Right lung (tissue), 5 donors: Measurements from ENCODE around the gene FKBP10. TPM values are rescaled to one million over a fixed set of nuclear protein-coding genes. Genes with fewer than 3 reads are reported as not detected.

ENCODE experiments used
- DNase-seq, 2 donors: peaks; one replicate each; pipeline ENCODE4 v3.0.0-alpha.2; 2013
- polyA plus RNA-seq, 5 donors: library from polyadenylated mRNA; unstranded; fragments of 120-200 nt; gene quantifications; one replicate each; pipeline versions ENCODE4 v1.2.1 to v1.2.3, GENCODE V29; 2013; ENCODE audit warnings: inconsistent platforms in 1 of 5, low replicate concordance in 1 of 5; ENCODE audit not compliant: insufficient read length in 5 of 5, insufficient read depth in 1 of 5

Gene FKBP10
- polyA plus RNA-seq, 5 donors = 108 to 162 (median 140) TPM

- DNase-seq = peak; percentile 88 to 89
Observed at GRCh38 chr17:41777574-41778188, 35.1 kb upstream of the FKBP10 start.

- DNase-seq = no peak
Observed at GRCh38 chr17:41779954-41780353, 32.9 kb upstream of the FKBP10 start.

GRCh38 chr17:41781404-41782110 lies 31.2 kb upstream of the FKBP10 start:
- no peak for DNase-seq

- DNase-seq = no peak
Observed at GRCh38 chr17:41782142-41782541, 30.7 kb upstream of the FKBP10 start.

- DNase-seq = no peak
Observed at GRCh38 chr17:41784207-41784744, 28.5 kb upstream of the FKBP10 start.

GRCh38 chr17:41785091-41785858 lies 27.5 kb upstream of the FKBP10 start:
- DNase-seq = no peak

- DNase-seq = no peak
Observed at GRCh38 chr17:41785859-41786226, 27.0 kb upstream of the FKBP10 start.

- DNase-seq = peak; percentile 98
Observed at GRCh38 chr17:41786227-41787020, 26.4 kb upstream of the FKBP10 start, which contains the start of gene JUP. Gene JUP (minus strand): TSS chr17:41786711. CDS start chr17:41771854, 14,857 bp downstream.

- no peak for DNase-seq
Observed at GRCh38 chr17:41787021-41787418, 25.8 kb upstream of the FKBP10 start.

GRCh38 chr17:41792845-41793783 lies 19.7 kb upstream of the FKBP10 start:
- no peak for DNase-seq

GRCh38 chr17:41793784-41794539 lies 18.8 kb upstream of the FKBP10 start:
- no peak for DNase-seq

- DNase-seq = no peak
Observed at GRCh38 chr17:41794540-41794975, 18.2 kb upstream of the FKBP10 start.

GRCh38 chr17:41796121-41796895 lies 16.5 kb upstream of the FKBP10 start:
- DNase-seq = no peak

- no peak for DNase-seq
Observed at GRCh38 chr17:41797377-41797776, 15.4 kb upstream of the FKBP10 start.

- DNase-seq = no peak
Observed at GRCh38 chr17:41799366-41799765, 13.4 kb upstream of the FKBP10 start.

GRCh38 chr17:41800601-41801373 lies 12.0 kb upstream of the FKBP10 start:
- peak in 1 of 2 donors; percentile 22 for DNase-seq

GRCh38 chr17:41801374-41802271 lies 11.2 kb upstream of the FKBP10 start:
- DNase-seq = peak in 1 of 2 donors; percentile 78
